Esophagus squamous epithelium (tissue), 5 donors: ENCODE data around the gene EYS. TPM values are rescaled to one million over a fixed set of nuclear protein-coding genes. Genes with fewer than 3 reads are reported as not detected.
"Not testable (repeated sequence)": the region's sequence is repeated elsewhere in the genome, so short reads cannot be mapped to it uniquely, and the experiment has no call there.

Experiments used
- DNase-seq: peaks from one replicate; lab custom pipeline; 2025; lab: John Stamatoyannopoulos, UW
- H3K27ac ChIP-seq, 4 donors: fragments of 200-600 bp; sonication (generic); one replicate each; pipeline ENCODE4 v1.5.1; 2016 to 2019; ENCODE audit warnings: mild to moderate bottlenecking in 1 of 4
- H3K27me3 ChIP-seq, 4 donors: fragments of 200-600 bp; sonication (generic); 1 replicate in 3 of 4; 2 replicates in 1 of 4; pipeline versions ENCODE4 v1.5.1 to v1.6.0; 2017 to 2021; ENCODE audit warnings: antibody characterized with exemption in 1 of 4
- H3K36me3 ChIP-seq, 3 donors: fragments of 200-600 bp; sonication (generic); one replicate each; pipeline ENCODE4 v1.5.1; 2016 to 2019
- H3K4me1 ChIP-seq, 3 donors: fragments of 200-600 bp; sonication (generic); one replicate each; pipeline ENCODE4 v1.5.1; 2017 to 2019
- H3K4me3 ChIP-seq, 4 donors: fragments of 200-600 bp; sonication (generic); 1 replicate in 3 of 4; 2 replicates in 1 of 4; pipeline ENCODE4 v1.5.1; 2016 to 2019; ENCODE audit warnings: mild to moderate bottlenecking in 2 of 4, moderate library complexity in 1 of 4
- H3K9me3 ChIP-seq, 3 donors: fragments of 200-600 bp; sonication (generic); one replicate each; pipeline ENCODE4 v1.5.1; 2016 to 2019
- CTCF ChIP-seq, 6 experiments: fragments of 450-650 bp in 4 of 6; fragments of 200-600 bp in 2 of 6; sonication (generic) in 2 of 6; IDR thresholded peaks; one replicate each; pipeline ENCODE4 v1.5.1; 2016 to 2019; ENCODE audit warnings: antibody characterized with exemption in 6 of 6, mild to moderate bottlenecking in 4 of 6, moderate library complexity in 4 of 6
- POLR2A ChIP-seq, 4 donors: fragments of 450-650 bp; IDR thresholded peaks; one replicate each; pipeline ENCODE4 v1.6.1; 2017; ENCODE audit warnings: antibody characterized with exemption in 4 of 4, mild to moderate bottlenecking in 4 of 4, moderate library complexity in 3 of 4
- WGBS, 2 donors: methylation state at CpG; one replicate each; pipeline ENCODE4 v1.1.5; 2018; 5-methylcytosine and 5-hydroxymethylcytosine counted together
- intact Hi-C: fragments of 100-400 bp; cut with DNase I; formaldehyde crosslinking; loops from one replicate; pipeline ENCODE4 v1.15.0; 2022
- total RNA-seq, 4 donors: library from RNA; depleted of rRNA; stranded (reverse); fragments of >200 nt; gene quantifications; one replicate each; pipeline ENCODE4 v1.1.0, GENCODE V29; 2016
- donor health status: DM: yes; HTN: yes; CAD: no.

EYS gene
- total RNA-seq, 4 donors from 2014 or later = 0.87 TPM; not detected in 3

GRCh38 chr6:63804381-63804956 lies 1902.6 kb downstream of the EYS start:
- intact Hi-C loops = no loop called here
- no peak overlapping the region for H3K4me3 ChIP-seq
- no peak overlapping the region for H3K27ac ChIP-seq
- H3K36me3 ChIP-seq = no peaks in the 10 kb centered on the region
- no peaks in the 10 kb centered on the region for H3K9me3 ChIP-seq
- no peaks in the 10 kb centered on the region for H3K27me3 ChIP-seq
- TF ChIP-seq CTCF (IDR thresholded peaks at IDR 0.05) (no peak), POLR2A (IDR thresholded peaks at IDR 0.05) (no peak)
- H3K4me1 ChIP-seq = peaks cover 7 to 41% (median 14%) of the 10 kb centered on the region in 3 donors
- no peak for DNase-seq

GRCh38 chr6:63803371-63803770 lies 1903.7 kb downstream of the EYS start:
- no peak overlapping the region for H3K27ac ChIP-seq
- H3K27me3 ChIP-seq = no peaks in the 10 kb centered on the region
- 91 to 98% methylated on average over 2 of the region's 2 CpGs for WGBS, 2 donors
- no peaks in the 10 kb centered on the region for H3K9me3 ChIP-seq
- TF ChIP-seq CTCF (IDR thresholded peaks at IDR 0.05) = no peak
- no peak for TF ChIP-seq POLR2A (IDR thresholded peaks at IDR 0.05)
- H3K36me3 ChIP-seq = no peaks in the 10 kb centered on the region
- H3K4me3 ChIP-seq = no peak overlapping the region
- no peak for DNase-seq
- peaks cover 7 to 41% (median 14%) of the 10 kb centered on the region in 3 donors for H3K4me1 ChIP-seq
- intact Hi-C loops = no loop called here

DNA sequence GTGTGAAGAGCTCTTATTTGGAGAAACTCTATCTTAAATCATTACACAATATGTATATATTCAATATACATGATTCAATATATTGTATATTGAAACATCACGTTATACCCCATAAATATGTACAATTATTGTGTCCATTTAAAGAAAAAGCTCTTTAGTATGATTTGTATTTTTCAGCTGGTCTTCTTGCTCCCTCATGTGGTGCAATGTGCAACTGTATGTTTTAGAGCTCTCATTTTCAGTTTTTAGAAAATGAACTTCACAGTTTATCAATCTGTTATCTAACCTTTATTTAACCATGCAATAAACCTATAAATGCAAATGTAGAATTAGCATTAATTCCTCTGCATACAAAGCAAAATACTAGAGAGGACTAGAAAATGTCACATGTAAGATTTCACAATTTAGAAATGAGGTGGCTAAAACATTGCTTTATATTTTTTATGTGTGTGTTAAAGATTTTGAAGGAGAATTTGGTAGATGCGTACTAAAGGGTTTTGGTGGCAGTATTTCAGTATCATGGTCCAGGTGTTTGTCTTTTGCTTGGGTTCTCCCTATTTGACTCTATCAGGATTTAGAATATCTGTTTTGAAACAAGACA lies 1904.3 kb downstream of the EYS start:
- Histone ChIP-seq H3K27me3 (no peaks in the 10 kb centered on the region), H3K27ac (no peak overlapping the region), H3K36me3 (no peaks in the 10 kb centered on the region), H3K9me3 (no peaks in the 10 kb centered on the region), H3K4me1 (peaks cover 7 to 41% (median 14%) of the 10 kb centered on the region in 3 donors), H3K4me3 (no peak overlapping the region)
- intact Hi-C loops = no loop called here
- no peak for DNase-seq
- TF ChIP-seq POLR2A (IDR thresholded peaks at IDR 0.05) = no peak
- peak in 5 of 6 experiments; percentile 30 to 69 (median 49) for TF ChIP-seq CTCF (IDR thresholded peaks at IDR 0.05)
- 47 to 50% methylated on average over 2 of the region's 2 CpGs for WGBS, 2 donors

DNA sequence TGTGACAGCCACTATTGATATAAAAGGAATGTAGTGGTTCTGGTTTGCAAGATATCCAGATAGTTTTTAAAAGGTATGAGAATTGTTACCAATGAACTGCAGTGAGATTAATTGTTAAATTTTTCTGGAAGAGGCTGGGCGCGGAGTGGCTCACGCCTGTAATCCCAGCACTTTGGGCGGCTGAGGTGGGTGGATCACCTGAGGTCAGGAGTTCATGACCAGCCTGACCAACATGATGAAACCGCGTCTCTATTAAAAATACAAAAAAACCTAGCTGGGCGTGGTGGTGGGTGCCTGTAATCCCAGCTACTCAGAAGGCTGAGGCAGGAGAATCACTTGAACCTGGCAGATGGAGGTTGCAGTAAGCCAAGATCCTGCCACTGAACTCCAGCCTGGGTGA lies 1906.6 kb downstream of the EYS start:
- H3K4me1 ChIP-seq = peaks cover 0 to 20% (median under 1%) of the 10 kb centered on the region in 3 donors
- H3K4me3 ChIP-seq, H3K9me3 ChIP-seq, H3K27me3 ChIP-seq, H3K36me3 ChIP-seq, DNase-seq, intact Hi-C loops, H3K27ac ChIP-seq: not testable (repeated sequence)
- WGBS, 2 donors = 54 to 77% methylated on average over 7 of the region's 7 CpGs

DNA sequence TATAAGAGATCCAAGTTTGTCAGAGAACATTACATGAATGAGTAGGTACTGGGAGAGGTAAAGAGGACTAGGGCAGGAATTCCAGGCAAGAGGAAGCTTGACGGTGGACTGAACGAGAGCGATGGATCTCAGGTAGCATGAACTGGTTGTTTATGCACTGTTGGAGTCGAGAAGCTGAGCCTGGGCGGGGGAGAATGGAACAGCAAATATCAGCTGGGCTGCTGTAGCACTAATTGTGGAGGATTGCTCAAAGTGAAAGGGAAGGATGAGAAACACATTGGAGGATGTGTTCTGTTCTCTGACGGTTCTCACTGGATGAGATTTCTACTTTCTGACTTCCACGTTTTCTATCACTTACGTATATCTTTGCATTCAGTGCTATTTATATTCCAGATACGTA lies 1907.2 kb downstream of the EYS start:
- 68 to 74% methylated on average over 9 of the region's 9 CpGs for WGBS, 2 donors
- Histone ChIP-seq H3K36me3 (no peaks in the 10 kb centered on the region), H3K4me3 (no peak overlapping the region), H3K27me3 (no peaks in the 10 kb centered on the region), H3K9me3 (no peaks in the 10 kb centered on the region), H3K4me1 (peaks cover 0 to 15% (median 0%) of the 10 kb centered on the region in 3 donors), H3K27ac (no peak overlapping the region)
- no peak for DNase-seq
- TF ChIP-seq POLR2A (IDR thresholded peaks at IDR 0.05) (no peak), CTCF (IDR thresholded peaks at IDR 0.05) (no peak)
- intact Hi-C loops = no loop called here
